PC-3 (cell line): ENCODE measurements around the gene RBM26. TPM values are rescaled to one million over a fixed set of nuclear protein-coding genes. Genes with fewer than 3 reads are reported as not detected.

Experiments used
- ATAC-seq: fragments of 200-7000 bp; cut with Tn5 transposase; 2 replicates; pipeline ENCODE4 v1.9.1; 2020; ENCODE audit warnings: mild to moderate bottlenecking, moderate library complexity
- BruUV-seq: library from RNA; stranded (reverse); fragments of 400-500 nt; replicated peaks from 2 replicates; lab custom pipeline; 2021; lab: Mats Ljungman, UMichigan
- CTCF ChIA-PET: fragments of 300-600 bp; sonication (Branson Sonifier 250); formaldehyde crosslinking; loops from one replicate; lab custom pipeline; 2022; ENCODE audit warnings: antibody characterized with exemption; lab: Charles Lee
- POLR2A ChIA-PET: fragments of 300-600 bp; sonication (Branson Sonifier 250); formaldehyde crosslinking; loops from one replicate; lab custom pipeline; 2022; ENCODE audit warnings: antibody characterized with exemption; ENCODE audit not compliant: unreplicated experiment; lab: Charles Lee
- DNase-seq: peaks from one replicate; pipeline ENCODE4 v3.0.0-alpha.2; 2015
- H2AFZ ChIP-seq: fragments of 300-600 bp; sonication (generic); 2 replicates; pipeline ENCODE4 v1.6.0; 2016; ENCODE audit warnings: antibody characterized with exemption, low read length
- H3F3A ChIP-seq: fragments of 300-600 bp; sonication (generic); one replicate; pipeline ENCODE4 v1.6.0; 2017; ENCODE audit warnings: antibody characterized with exemption, low read length, control low read depth, mild to moderate bottlenecking; ENCODE audit not compliant: unreplicated experiment
- H3K27ac ChIP-seq: fragments of 300-600 bp; sonication (generic); 2 replicates; pipeline ENCODE4 v1.5.1; 2016; ENCODE audit warnings: mild to moderate bottlenecking, low read length
- H3K27me3 ChIP-seq: fragments of 300-600 bp; sonication (generic); 2 replicates; pipeline ENCODE4 v1.6.1; 2016; ENCODE audit warnings: low read length, mixed read lengths
- H3K36me3 ChIP-seq: fragments of 300-600 bp; sonication (generic); 2 replicates; pipeline ENCODE4 v1.6.1; 2016; ENCODE audit warnings: low read depth, mixed run types, low read length, mixed read lengths
- H3K4me1 ChIP-seq: fragments of 300-600 bp; sonication (generic); 2 replicates; pipeline ENCODE4 v1.5.1; 2016; ENCODE audit warnings: low read length; ENCODE audit not compliant: insufficient read depth
- H3K4me2 ChIP-seq: fragments of 300-600 bp; sonication (generic); 2 replicates; pipeline ENCODE4 v1.6.0; 2016; ENCODE audit warnings: low read length
- H3K4me3 ChIP-seq: fragments of 300-600 bp; sonication (generic); 2 replicates; pipeline ENCODE4 v1.5.1; 2016; ENCODE audit warnings: mild to moderate bottlenecking, low read length, mixed read lengths
- H3K79me2 ChIP-seq: fragments of 300-600 bp; sonication (generic); 2 replicates; pipeline ENCODE4 v1.6.1; 2017; ENCODE audit warnings: low read length, mixed read lengths
- H3K9ac ChIP-seq: fragments of 300-600 bp; sonication (generic); 2 replicates; pipeline ENCODE4 v1.6.0; 2016; ENCODE audit warnings: mild to moderate bottlenecking, low read length
- H3K9me2 ChIP-seq: fragments of 300-600 bp; sonication (generic); replicated peaks from 2 replicates; pipeline ENCODE4 v1.6.1; 2016; ENCODE audit warnings: mixed run types, low read length, mixed read lengths
- H3K9me3 ChIP-seq: fragments of 300-600 bp; sonication (generic); 2 replicates; pipeline ENCODE4 v1.6.1; 2016; ENCODE audit warnings: low read length, mixed read lengths
- H4K20me1 ChIP-seq: fragments of 300-600 bp; sonication (generic); 2 replicates; pipeline ENCODE4 v1.6.1; 2016; ENCODE audit warnings: low read length, mixed read lengths
- CTCF ChIP-seq: fragments of 300-600 bp; sonication (generic); conservative IDR thresholded peaks from 2 replicates; pipeline ENCODE4 v1.5.1; 2017; ENCODE audit warnings: antibody characterized with exemption, low read depth, mild to moderate bottlenecking, low read length
- EZH2 ChIP-seq: fragments of 300-600 bp; sonication (generic); IDR thresholded peaks from one replicate; pipeline ENCODE4 v1.6.1; 2017; ENCODE audit warnings: antibody characterized with exemption, mild to moderate bottlenecking, low read length; ENCODE audit not compliant: unreplicated experiment
- EZH2phosphoT487 ChIP-seq: fragments of 300-600 bp; sonication (generic); IDR thresholded peaks from 2 replicates; pipeline ENCODE4 v1.6.1; 2018; ENCODE audit warnings: mild to moderate bottlenecking, antibody characterized with exemption, low read length, borderline replicate concordance
- intact Hi-C: fragments of 100-400 bp; cut with micrococcal nuclease; formaldehyde crosslinking; loops from 2 replicates; pipeline ENCODE4 v1.9.0; 2023
- total RNA-seq: library from RNA; depleted of rRNA; stranded (reverse); fragments of >200 nt; gene quantifications from 2 replicates; pipeline ENCODE4 v1.2.3, GENCODE V29; 2014

The RBM26 gene
- total RNA-seq, 1 experiment from 2014 or later = 16.1 TPM

- Histone ChIP-seq H3K9me3 (no peaks in the 10 kb centered on the region), H4K20me1 (no peaks in the 10 kb centered on the region), H3K4me3 (no peak overlapping the region), H3K4me2 (no peak overlapping the region), H2AFZ (no peak overlapping the region), H3K27me3 (no peaks in the 10 kb centered on the region), H3K9ac (no peak overlapping the region), H3K4me1 (peaks cover 8% of the 10 kb centered on the region; the same call in 1 of the 2 replicates), H3K27ac (no peak overlapping the region), H3K9me2 (no peaks in the 10 kb centered on the region), H3F3A (no peaks in the 10 kb centered on the region), H3K79me2 (no peaks in the 10 kb centered on the region), H3K36me3 (no peaks in the 10 kb centered on the region)
- ATAC-seq (no peak), DNase-seq (no peak)
- intact Hi-C loops = no loop called here
- no TSS peak for BruUV-seq
- POLR2A ChIA-PET = no interaction called here
- TF ChIP-seq EZH2phosphoT487 = no peak
- CTCF ChIA-PET = no interaction called here
Observed at GRCh38 chr13:79419365-79419764, 13.3 kb upstream of the RBM26 start.

GRCh38 chr13:79417741-79418140 is 11.7 kb upstream of the RBM26 start:
- ChIA-PET CTCF (no interaction called here), POLR2A (no interaction called here)
- H3K27me3 ChIP-seq = no peaks in the 10 kb centered on the region
- intact Hi-C loops = no loop called here
- H3K9me3 ChIP-seq = no peaks in the 10 kb centered on the region
- TF ChIP-seq EZH2 = no peak
- TF ChIP-seq EZH2phosphoT487 = no peak
- no peak for TF ChIP-seq CTCF
- H3F3A ChIP-seq = no peaks in the 10 kb centered on the region
- ATAC-seq (no peak), DNase-seq (no peak)
- H3K9me2 ChIP-seq = no peaks in the 10 kb centered on the region
- no TSS peak for BruUV-seq
- H3K4me3 ChIP-seq = no peak overlapping the region
- H3K27ac ChIP-seq = no peak overlapping the region
- H4K20me1 ChIP-seq = no peaks in the 10 kb centered on the region
- no peak overlapping the region for H2AFZ ChIP-seq
- H3K79me2 ChIP-seq = no peaks in the 10 kb centered on the region
- H3K9ac ChIP-seq = no peak overlapping the region
- H3K4me1 ChIP-seq = no peaks in the 10 kb centered on the region
- no peak overlapping the region for H3K4me2 ChIP-seq
- no peaks in the 10 kb centered on the region for H3K36me3 ChIP-seq

- TF ChIP-seq EZH2 = no peak
- no peak for TF ChIP-seq CTCF
- TF ChIP-seq EZH2phosphoT487 = no peak
- CTCF ChIA-PET = no interaction called here
Observed at GRCh38 chr13:79413521-79413920, 7.5 kb upstream of the RBM26 start.

More at GRCh38 chr13:79413521-79413920, 7.5 kb upstream of the RBM26 start:
- Histone ChIP-seq H3K9ac (no peak overlapping the region), H3K4me3 (no peak overlapping the region), H3K36me3 (no peaks in the 10 kb centered on the region), H3F3A (no peaks in the 10 kb centered on the region), H3K27me3 (no peaks in the 10 kb centered on the region), H3K9me2 (no peaks in the 10 kb centered on the region), H3K4me1 (no peaks in the 10 kb centered on the region), H4K20me1 (no peaks in the 10 kb centered on the region), H3K27ac (no peak overlapping the region), H3K4me2 (no peak overlapping the region), H3K79me2 (no peaks in the 10 kb centered on the region), H2AFZ (no peak overlapping the region), H3K9me3 (no peaks in the 10 kb centered on the region)
- intact Hi-C loops = no loop called here
- no TSS peak for BruUV-seq
- DNase-seq (no peak), ATAC-seq (peak; percentile 22; the same call in 1 of the 2 replicates)
- POLR2A ChIA-PET = no interaction called here
